Measurements from ENCODE around the gene UNC45B. TPM values are rescaled to one million over a fixed set of nuclear protein-coding genes. Genes with fewer than 3 reads are reported as not detected.
"Not testable (repeated sequence)": the region's sequence is repeated elsewhere in the genome, so short reads cannot be mapped to it uniquely, and the experiment has no call there.

Gene UNC45B
- polyA plus RNA-seq, 1 of the 3 experiments (the other 2 are of a cell fraction), result not detected

DNA sequence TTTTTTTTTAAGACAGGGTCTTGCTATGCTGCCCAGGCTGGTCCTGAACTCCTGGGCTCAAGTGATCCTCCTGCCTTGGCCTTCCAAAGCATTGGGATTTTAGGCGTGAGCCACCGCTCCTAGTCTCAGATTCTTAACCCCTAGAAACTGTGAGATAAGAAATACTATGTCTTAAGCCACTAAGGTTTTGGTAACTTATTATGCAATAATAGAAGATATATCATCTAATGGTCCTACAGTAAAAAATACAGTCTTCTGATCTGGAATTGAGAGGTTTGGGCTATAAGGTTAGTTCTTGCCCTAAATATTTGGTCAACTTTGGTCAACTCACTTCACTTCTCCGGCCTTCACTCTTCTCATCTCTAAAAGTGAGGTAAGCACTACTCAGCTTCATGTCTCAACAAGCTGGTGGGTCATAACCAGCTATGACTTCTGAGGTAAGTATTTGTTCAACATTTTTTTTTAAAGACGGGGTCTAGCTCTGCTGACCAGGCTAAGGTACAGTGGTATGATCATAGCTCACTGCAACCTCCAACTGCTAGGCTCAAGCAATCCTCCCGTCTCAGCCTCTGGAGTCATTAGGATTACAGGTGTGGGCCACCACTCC is 42.7 kb upstream of the UNC45B start:
- WGBS (ENCODE audit: low lambda C conversion rate), result 97% methylated on average over 5 of the region's 5 CpGs
- Histone ChIP-seq H3K27ac (ENCODE audit: low read depth in 2 of 2, low read length in 1 of 2) (no peak overlapping the region), H3F3A (replicated peaks; ENCODE audit: insufficient read depth) (peaks cover 3% of the 10 kb centered on the region), H3K27me3 (ENCODE audit: insufficient read depth) (no peaks in the 10 kb centered on the region), H3K9ac (no peak overlapping the region), H4K20me1 (ENCODE audit: insufficient read depth) (no peaks in the 10 kb centered on the region), H3K36me3 (replicated peaks in 1 of 2; ENCODE audit: control insufficient read depth in 1 of 2, insufficient read depth in 2 of 2, low read length in 1 of 2) (peaks cover 5 to 23% of the 10 kb centered on the region in 2 experiments), H3K79me2 (ENCODE audit: insufficient read depth) (peaks cover 15% of the 10 kb centered on the region), H3K4me1 (ENCODE audit: control insufficient read depth in 1 of 2, insufficient read depth in 2 of 2, low read depth in 1 of 2, low read length in 1 of 2) (no peaks in the 10 kb centered on the region), H3K4me2 (no peak overlapping the region), H3K9me2 (no peaks in the 10 kb centered on the region), H3K9me3 (no peaks in the 10 kb centered on the region), H2AFZ (ENCODE audit: low read depth) (no peak overlapping the region), H3K4me3 (ENCODE audit: low read depth in 2 of 2, low read length in 1 of 2) (no peak overlapping the region)
- ChIA-PET CTCF (interaction anchor here (2.0 kb wide), 1 partner anchor 15 kb away, joined by 11 read pairs; no protein-coding TSS in a partner anchor), POLR2A (no interaction called here)
- no peak for DNase-seq
- TF ChIP-seq RXRA (IDR thresholded peaks at IDR 0.05; ENCODE audit: borderline replicate concordance, low read depth) (no peak), TAF1 (IDR thresholded peaks at IDR 0.05; ENCODE audit: borderline replicate concordance, low read depth, low read length) (no peak), POLR2AphosphoS5 (IDR thresholded peaks at IDR 0.05; ENCODE audit: low read depth, low read length) (no peak), USF1 (IDR thresholded peaks at IDR 0.05; ENCODE audit: borderline replicate concordance, low read depth) (no peak), FOXM1 (IDR thresholded peaks at IDR 0.05; ENCODE audit: low read depth) (no peak), SMC3 (IDR thresholded peaks at IDR 0.05; ENCODE audit: low read depth, low read length) (no peak), CHD2 (IDR thresholded peaks at IDR 0.05; ENCODE audit: low read length, partially characterized antibody) (no peak), YY1 (IDR thresholded peaks at IDR 0.05; ENCODE audit: low read depth) (no peak), EZH2phosphoT487 (IDR thresholded peaks at IDR 0.05; ENCODE audit: borderline replicate concordance, low read depth) (no peak), JUND (IDR thresholded peaks at IDR 0.05) (no peak), GATA2 (CRISPR knock-in tag; IDR thresholded peaks at IDR 0.05) (no peak)
- TF ChIP-seq, protein P1, sequence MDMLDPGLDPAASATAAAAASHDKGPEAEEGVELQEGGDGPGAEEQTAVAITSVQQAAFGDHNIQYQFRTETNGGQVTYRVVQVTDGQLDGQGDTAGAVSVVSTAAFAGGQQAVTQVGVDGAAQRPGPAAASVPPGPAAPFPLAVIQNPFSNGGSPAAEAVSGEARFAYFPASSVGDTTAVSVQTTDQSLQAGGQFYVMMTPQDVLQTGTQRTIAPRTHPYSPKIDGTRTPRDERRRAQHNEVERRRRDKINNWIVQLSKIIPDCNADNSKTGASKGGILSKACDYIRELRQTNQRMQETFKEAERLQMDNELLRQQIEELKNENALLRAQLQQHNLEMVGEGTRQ (IDR thresholded peaks at IDR 0.05; ENCODE audit: borderline replicate concordance, low read depth, low read length), result no peak
- TF ChIP-seq, protein P2, sequence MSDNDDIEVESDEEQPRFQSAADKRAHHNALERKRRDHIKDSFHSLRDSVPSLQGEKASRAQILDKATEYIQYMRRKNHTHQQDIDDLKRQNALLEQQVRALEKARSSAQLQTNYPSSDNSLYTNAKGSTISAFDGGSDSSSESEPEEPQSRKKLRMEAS (IDR thresholded peaks at IDR 0.05; ENCODE audit: low read depth), result no peak
- TF ChIP-seq, protein P3, sequence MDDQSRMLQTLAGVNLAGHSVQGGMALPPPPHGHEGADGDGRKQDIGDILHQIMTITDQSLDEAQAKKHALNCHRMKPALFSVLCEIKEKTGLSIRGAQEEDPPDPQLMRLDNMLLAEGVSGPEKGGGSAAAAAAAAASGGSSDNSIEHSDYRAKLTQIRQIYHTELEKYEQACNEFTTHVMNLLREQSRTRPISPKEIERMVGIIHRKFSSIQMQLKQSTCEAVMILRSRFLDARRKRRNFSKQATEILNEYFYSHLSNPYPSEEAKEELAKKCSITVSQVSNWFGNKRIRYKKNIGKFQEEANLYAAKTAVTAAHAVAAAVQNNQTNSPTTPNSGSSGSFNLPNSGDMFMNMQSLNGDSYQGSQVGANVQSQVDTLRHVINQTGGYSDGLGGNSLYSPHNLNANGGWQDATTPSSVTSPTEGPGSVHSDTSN (IDR thresholded peaks at IDR 0.05), result no peak

DNA sequence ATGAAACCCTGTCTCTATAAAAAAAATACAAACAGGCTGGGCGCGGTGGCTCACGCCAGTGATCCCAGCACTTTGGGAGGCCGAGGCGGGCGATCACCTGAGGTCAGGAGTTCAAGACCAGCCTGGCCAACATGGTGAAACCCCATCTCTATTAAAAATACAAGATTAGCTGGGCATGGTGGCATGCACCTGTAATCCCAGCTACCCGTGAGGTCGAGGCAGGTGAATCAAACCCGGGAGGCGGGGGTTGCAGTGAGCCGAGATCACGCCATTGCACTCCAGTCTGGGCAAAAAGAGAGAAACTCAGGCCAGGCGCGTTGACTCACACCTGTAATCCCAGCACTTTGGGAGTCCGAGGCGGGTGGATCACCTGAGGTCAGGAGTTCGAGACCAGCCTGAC is 36.8 kb upstream of the UNC45B start:
- H2AFZ ChIP-seq (ENCODE audit: low read depth); H3K27ac ChIP-seq (ENCODE audit: low read depth in 2 of 2, low read length in 1 of 2); H3K9me2 ChIP-seq; DNase-seq; H4K20me1 ChIP-seq (ENCODE audit: insufficient read depth); H3K4me2 ChIP-seq; H3K4me1 ChIP-seq (ENCODE audit: control insufficient read depth in 1 of 2, insufficient read depth in 2 of 2, low read depth in 1 of 2, low read length in 1 of 2); H3K36me3 ChIP-seq (replicated peaks in 1 of 2; ENCODE audit: control insufficient read depth in 1 of 2, insufficient read depth in 2 of 2, low read length in 1 of 2); H3F3A ChIP-seq (replicated peaks; ENCODE audit: insufficient read depth); H3K4me3 ChIP-seq (ENCODE audit: low read depth in 2 of 2, low read length in 1 of 2); H3K27me3 ChIP-seq (ENCODE audit: insufficient read depth); H3K9me3 ChIP-seq; POLR2A ChIA-PET; H3K9ac ChIP-seq: not testable (repeated sequence)
- 97% methylated on average over 17 of the region's 17 CpGs for WGBS (ENCODE audit: low lambda C conversion rate)
- H3K79me2 ChIP-seq (ENCODE audit: insufficient read depth), result peaks cover 68% of the 10 kb centered on the region
- CTCF ChIA-PET, result interaction anchor here (1.0 to 1.4 kb wide), 4 partner anchors 8 to 567 kb away, joined by 3 to 4 read pairs (median 3); partner anchors contain the start of gene RAD51D
